GM19023 (cell line): ENCODE measurements around the gene REEP6.
A peak's percentile ranks its signal among the peaks of the same experiment; 100 is the strongest.
"Not testable (repeated sequence)": the region's sequence is repeated elsewhere in the genome, so short reads cannot be mapped to it uniquely, and the experiment has no call there.

Experiments used
- ATAC-seq: cut with Tn5 transposase; IDR thresholded peaks from one replicate; pipeline ENCODE4 v1.9.1; 2021; ENCODE audit warnings: mild to moderate bottlenecking, moderate library complexity; ENCODE audit not compliant: unreplicated experiment

The REEP6 gene

GRCh38 chr19:1488282-1488601 lies 2.7 kb upstream of the REEP6 start:
- no peak for ATAC-seq

- ATAC-seq, result no peak
Observed at GRCh38 chr19:1489463-1490310, 1.3 kb upstream of the REEP6 start.

- peak; percentile 78 for ATAC-seq
Observed at GRCh38 chr19:1490311-1491113, 469 bp upstream of the REEP6 start, which contains the start of gene PCSK4. TSS of gene PCSK4 (minus strand) at chr19:1490350. CDS start at chr19:1490346, 4 bp downstream.

- no peak for ATAC-seq
Observed at GRCh38 chr19:1491849-1492170, 829 bp downstream of the REEP6 start.

GRCh38 chr19:1492474-1493006 lies 1.6 kb downstream of the REEP6 start:
- ATAC-seq, result no peak

- ATAC-seq, result no peak
Observed at GRCh38 chr19:1494115-1494815, 3.3 kb downstream of the REEP6 start.

GRCh38 chr19:1495051-1495798 lies 4.2 kb downstream of the REEP6 start:
- ATAC-seq, result no peak

GRCh38 chr19:1495799-1496713 lies 5.1 kb downstream of the REEP6 start:
- no peak for ATAC-seq

- ATAC-seq, result no peak
Observed at GRCh38 chr19:1496714-1497577, 6.0 kb downstream of the REEP6 start.

- no peak for ATAC-seq
Observed at GRCh38 chr19:1497578-1498235, 6.7 kb downstream of the REEP6 start.

GRCh38 chr19:1499231-1499630 lies 8.2 kb downstream of the REEP6 start:
- not testable (repeated sequence) for ATAC-seq

GRCh38 chr19:1501200-1501595 lies 10.2 kb downstream of the REEP6 start:
- ATAC-seq, result no peak

- ATAC-seq, result no peak
Observed at GRCh38 chr19:1502433-1503088, 11.6 kb downstream of the REEP6 start.

- ATAC-seq, result no peak
Observed at GRCh38 chr19:1503089-1503924, 12.3 kb downstream of the REEP6 start.

GRCh38 chr19:1503925-1504773 lies 13.2 kb downstream of the REEP6 start:
- ATAC-seq, result no peak

GRCh38 chr19:1505012-1505411 lies 14.0 kb downstream of the REEP6 start:
- ATAC-seq, result no peak
